Neuronal stem cell (in vitro differentiated cells): Measurements from ENCODE around the gene GPER1.

Experiments
- DNase-seq: peaks from one replicate; pipeline ENCODE4 v3.0.0-alpha.2; 2013; ENCODE audit warnings: low spot score
- H2AFZ ChIP-seq: one replicate; pipeline ENCODE4 v1.6.1; 2013; ENCODE audit warnings: mild to moderate bottlenecking, low read length, inconsistent platforms
- H2AK5ac ChIP-seq: 2 replicates; pipeline ENCODE4 v1.6.1; 2013; ENCODE audit warnings: low read depth, mild to moderate bottlenecking, inconsistent platforms, low read length, moderate library complexity, mixed read lengths
- H2BK120ac ChIP-seq: 2 replicates; pipeline ENCODE4 v1.6.1; 2013; ENCODE audit warnings: low read depth, mild to moderate bottlenecking, inconsistent platforms, low read length, moderate library complexity, mixed read lengths
- H2BK12ac ChIP-seq: one replicate; pipeline ENCODE4 v1.6.1; 2013; ENCODE audit warnings: low read length, inconsistent platforms
- H2BK15ac ChIP-seq: 2 replicates; pipeline ENCODE4 v1.6.1; 2013; ENCODE audit warnings: mild to moderate bottlenecking, low read length, inconsistent platforms, mixed read lengths
- H2BK5ac ChIP-seq: one replicate; pipeline ENCODE4 v1.6.1; 2013; ENCODE audit warnings: inconsistent platforms, mild to moderate bottlenecking, low read length, moderate library complexity
- H3K14ac ChIP-seq: one replicate; pipeline ENCODE4 v1.6.1; 2013; ENCODE audit warnings: low read length, inconsistent platforms
- H3K18ac ChIP-seq: 2 replicates; pipeline ENCODE4 v1.6.1; 2013; ENCODE audit warnings: low read length, inconsistent platforms
- H3K23ac ChIP-seq: 2 replicates; pipeline ENCODE4 v1.6.1; 2013; ENCODE audit warnings: low read depth, mild to moderate bottlenecking, mixed read lengths, low read length, inconsistent platforms; ENCODE audit not compliant: poor library complexity
- H3K27ac ChIP-seq: replicated peaks from 3 replicates; pipeline ENCODE4 v1.5.1; 2013; ENCODE audit warnings: low read length, inconsistent platforms
- H3K27me3 ChIP-seq, 3 experiments: 2 replicates each; pipeline ENCODE4 v1.6.1; 2013; ENCODE audit warnings: low read length in 3 of 3, mild to moderate bottlenecking in 2 of 3, inconsistent platforms in 1 of 3, low read depth in 1 of 3, mixed read lengths in 1 of 3, moderate library complexity in 1 of 3; ENCODE audit not compliant: control insufficient read depth in 3 of 3, insufficient read depth in 3 of 3
- H3K36me3 ChIP-seq, 2 donors: replicated peaks in 1 of 2; 2 replicates each; pipeline ENCODE4 v1.6.1; 2013; ENCODE audit warnings: low read length in 2 of 2; ENCODE audit not compliant: control insufficient read depth in 2 of 2, insufficient read depth in 2 of 2
- H3K4ac ChIP-seq: 2 replicates; pipeline ENCODE4 v1.6.1; 2013; ENCODE audit warnings: inconsistent platforms, mild to moderate bottlenecking, low read length, moderate library complexity
- H3K4me1 ChIP-seq, 2 donors: 1 replicate in 1 of 2; 2 replicates in 1 of 2; pipeline ENCODE4 v1.6.1; 2013; ENCODE audit warnings: low read length in 2 of 2, low read depth in 1 of 2; ENCODE audit not compliant: control insufficient read depth in 2 of 2, insufficient read depth in 1 of 2
- H3K4me2 ChIP-seq: one replicate; pipeline ENCODE4 v1.6.1; 2013; ENCODE audit warnings: mild to moderate bottlenecking, low read length, inconsistent platforms; ENCODE audit not compliant: insufficient read depth, poor library complexity, severe bottlenecking
- H3K4me3 ChIP-seq, 2 donors: 2 replicates each; pipeline ENCODE4 v1.5.1; 2013; ENCODE audit warnings: low read length in 2 of 2, mild to moderate bottlenecking in 2 of 2, inconsistent platforms in 1 of 2, moderate library complexity in 1 of 2
- H3K79me1 ChIP-seq: one replicate; pipeline ENCODE4 v1.6.1; 2013; ENCODE audit warnings: low read depth, mild to moderate bottlenecking, inconsistent platforms, low read length, moderate library complexity
- H3K9ac ChIP-seq: one replicate; pipeline ENCODE4 v1.6.1; 2013; ENCODE audit warnings: mild to moderate bottlenecking, low read depth, low read length, inconsistent platforms; ENCODE audit not compliant: poor library complexity
- H3K9me3 ChIP-seq, 2 donors: replicated peaks in 1 of 2; 2 replicates each; pipeline versions ENCODE3 to v1.6.1; 2013; ENCODE audit warnings: low read length in 2 of 2, mild to moderate bottlenecking in 2 of 2, inconsistent platforms in 1 of 2, low read depth in 1 of 2, mixed read lengths in 1 of 2, moderate library complexity in 1 of 2; ENCODE audit not compliant: control insufficient read depth in 2 of 2, insufficient read depth in 1 of 2
- H4K8ac ChIP-seq: one replicate; pipeline ENCODE4 v1.6.1; 2013; ENCODE audit warnings: low read depth, mild to moderate bottlenecking, inconsistent platforms, low read length, moderate library complexity
- H4K91ac ChIP-seq: one replicate; pipeline ENCODE4 v1.6.1; 2013; ENCODE audit warnings: low read length, low read depth, mild to moderate bottlenecking, inconsistent platforms; ENCODE audit not compliant: poor library complexity
- WGBS, 2 donors: extraction: QIAGEN DNeasy Blood & Tissue Kit; methylation state at CpG; one replicate each; pipeline ENCODE4 v1.1.7; 2013; ENCODE audit warnings: missing lambda C conversion rate in 2 of 2, mixed read lengths in 1 of 2; ENCODE audit not compliant: insufficient read length in 2 of 2, insufficient replicate concordance in 1 of 2; ENCODE audit errors: extremely low coverage in 2 of 2; 5-methylcytosine and 5-hydroxymethylcytosine counted together

The GPER1 gene

DNA sequence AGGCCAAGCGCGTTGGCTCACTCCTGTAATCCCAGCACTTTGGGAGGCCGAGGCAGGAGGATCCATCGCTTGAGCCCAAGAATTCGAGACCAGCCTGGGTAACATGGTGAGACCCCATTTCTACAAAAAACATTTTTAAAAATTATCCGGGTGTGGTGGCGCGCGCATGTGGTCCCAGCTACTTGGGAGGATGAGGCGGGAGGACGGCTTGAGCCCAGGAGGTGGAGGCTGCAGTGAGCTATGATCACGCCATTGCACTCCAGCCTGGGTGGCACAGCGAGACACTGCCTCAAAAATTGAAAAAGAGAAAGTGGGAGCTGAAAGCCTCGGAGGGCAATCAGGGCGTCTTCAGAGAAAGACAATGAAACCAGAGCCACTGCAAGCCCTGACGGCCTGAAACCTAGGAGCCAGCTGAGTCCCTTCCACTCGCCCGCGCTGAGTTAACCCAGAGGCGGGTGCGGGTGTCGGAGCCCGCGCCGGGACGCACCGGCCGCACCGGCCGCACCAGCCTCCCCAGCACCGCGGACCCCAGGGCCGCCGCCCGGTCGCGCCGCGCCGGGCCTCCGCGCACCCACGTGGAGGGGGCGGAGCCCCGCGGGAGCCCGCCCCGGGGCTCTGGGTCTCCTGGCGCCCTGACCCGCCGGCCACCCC is 49.7 kb downstream of the GPER1 start:
- H3K9me3 ChIP-seq, result peaks cover 4% of the 10 kb centered on the region in 2 donors
- H3K27me3 ChIP-seq, result peaks cover 0 to 2% (median 0%) of the 10 kb centered on the region in 3 experiments
- no peak overlapping the region for H3K14ac ChIP-seq
- H4K91ac ChIP-seq, result no peak overlapping the region
- peak overlapping the region; percentile 85 for H3K23ac ChIP-seq
- peak overlapping the region; percentile 83 to 85 for H3K4me3 ChIP-seq
- peak overlapping the region; percentile 96 for H2AFZ ChIP-seq
- H3K36me3 ChIP-seq, result peaks cover 6 to 9% of the 10 kb centered on the region in 2 donors
- H3K27ac ChIP-seq, result no peak overlapping the region
- H4K8ac ChIP-seq, result no peak overlapping the region
- H2BK12ac ChIP-seq, result no peak overlapping the region
- peak overlapping the region; percentile 66 for H3K4me2 ChIP-seq
- no peak overlapping the region for H3K9ac ChIP-seq
- H2BK5ac ChIP-seq, result no peak overlapping the region
- H2AK5ac ChIP-seq, result peak overlapping the region; percentile 63
- no peak overlapping the region for H2BK15ac ChIP-seq
- no peak for DNase-seq
- WGBS, 2 donors, result no CpG with 5 or more reads among the region's 51 CpGs
- peaks cover 7% of the 10 kb centered on the region in 2 donors for H3K4me1 ChIP-seq
- peaks cover 7% of the 10 kb centered on the region for H3K79me1 ChIP-seq
- H2BK120ac ChIP-seq, result no peak overlapping the region
- no peak overlapping the region for H3K4ac ChIP-seq
- H3K18ac ChIP-seq, result peak overlapping the region; percentile 38

DNA sequence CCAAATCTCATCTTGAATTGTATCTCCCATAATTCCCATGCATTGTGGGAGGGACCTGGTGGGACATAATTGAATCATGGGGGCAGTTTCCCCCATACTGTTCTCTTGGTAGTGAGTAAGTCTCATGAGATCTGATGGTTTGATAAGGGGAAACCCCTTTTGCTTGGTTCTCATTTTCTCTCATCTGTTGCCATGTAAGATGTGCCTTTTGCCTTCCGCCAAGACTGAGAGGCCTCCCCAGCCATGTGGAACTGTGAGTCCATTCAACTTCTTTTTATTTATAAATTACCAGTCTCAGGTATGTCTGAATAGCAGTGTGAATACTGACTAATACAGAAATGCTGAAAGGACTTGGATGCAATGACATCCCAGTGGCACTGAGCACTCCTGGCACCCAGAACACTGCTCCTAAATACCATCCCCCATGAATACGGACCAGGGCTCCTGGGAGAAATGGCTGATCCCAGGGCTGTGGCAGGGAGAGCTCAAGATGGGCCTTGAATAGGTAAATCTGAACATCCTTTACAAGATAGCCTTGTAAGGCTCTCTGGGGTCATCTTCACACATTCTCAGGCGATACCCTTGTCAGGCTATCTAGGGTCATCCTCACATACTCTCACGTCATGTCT is 52.7 kb downstream of the GPER1 start:
- Histone ChIP-seq H3K27ac (no peak overlapping the region), H2AK5ac (no peak overlapping the region), H3K4me3 (no peak overlapping the region), H4K91ac (no peak overlapping the region), H3K9me3 (no peaks in the 10 kb centered on the region), H3K79me1 (peaks cover 7% of the 10 kb centered on the region), H2BK120ac (no peak overlapping the region), H2BK15ac (no peak overlapping the region), H3K4me1 (peaks cover 7% of the 10 kb centered on the region in 2 donors), H3K4ac (no peak overlapping the region), H3K14ac (no peak overlapping the region), H3K18ac (no peak overlapping the region), H4K8ac (no peak overlapping the region), H2BK5ac (no peak overlapping the region), H3K27me3 (peaks cover 0 to 2% (median 0%) of the 10 kb centered on the region in 3 experiments), H2AFZ (no peak overlapping the region), H2BK12ac (no peak overlapping the region), H3K23ac (no peak overlapping the region), H3K36me3 (peaks cover 0 to 2% of the 10 kb centered on the region in 2 donors), H3K4me2 (no peak overlapping the region), H3K9ac (no peak overlapping the region)
- no peak for DNase-seq
- WGBS, 2 donors, result no CpG with 5 or more reads among the region's 4 CpGs

DNA sequence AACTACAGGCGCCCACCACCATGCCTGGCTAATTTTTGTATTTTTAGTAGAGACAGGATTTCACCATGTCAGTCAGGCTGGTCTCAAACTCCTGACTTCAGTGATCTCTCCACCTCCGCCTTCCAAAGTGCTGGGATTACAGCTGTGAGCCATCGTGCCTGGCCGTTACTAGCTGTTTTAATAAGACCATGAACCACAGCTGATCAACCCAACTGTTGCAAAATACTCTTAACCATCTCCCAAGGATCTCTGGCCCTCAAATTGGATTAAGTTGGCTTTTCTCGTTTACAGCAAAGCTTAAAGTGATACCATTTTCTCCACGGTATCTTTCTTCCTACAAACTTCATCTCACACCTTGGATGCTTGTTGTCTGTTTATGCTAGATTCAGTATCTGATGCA is 53.7 kb downstream of the GPER1 start:
- no peak overlapping the region for H3K4ac ChIP-seq
- H3K4me1 ChIP-seq, result peaks cover 6% of the 10 kb centered on the region in 2 donors
- peaks cover 0 to 2% (median 0%) of the 10 kb centered on the region in 3 experiments for H3K27me3 ChIP-seq
- H4K91ac ChIP-seq, result no peak overlapping the region
- no peak overlapping the region for H3K14ac ChIP-seq
- no peak overlapping the region for H2BK15ac ChIP-seq
- DNase-seq, result no peak
- no peak overlapping the region for H3K4me2 ChIP-seq
- H2BK5ac ChIP-seq, result no peak overlapping the region
- no CpG with 5 or more reads among the region's 6 CpGs for WGBS, 2 donors
- no peak overlapping the region for H3K18ac ChIP-seq
- H3K9ac ChIP-seq, result no peak overlapping the region
- no peak overlapping the region for H3K27ac ChIP-seq
- peaks cover 7% of the 10 kb centered on the region for H3K79me1 ChIP-seq
- no peak overlapping the region for H2BK12ac ChIP-seq
- no peak overlapping the region for H2AK5ac ChIP-seq
- peaks cover 0 to 2% of the 10 kb centered on the region in 2 donors for H3K36me3 ChIP-seq
- H3K23ac ChIP-seq, result no peak overlapping the region
- no peak overlapping the region for H2AFZ ChIP-seq
- no peak overlapping the region for H2BK120ac ChIP-seq
- H3K9me3 ChIP-seq, result no peaks in the 10 kb centered on the region
- no peak overlapping the region for H3K4me3 ChIP-seq
- no peak overlapping the region for H4K8ac ChIP-seq

DNA sequence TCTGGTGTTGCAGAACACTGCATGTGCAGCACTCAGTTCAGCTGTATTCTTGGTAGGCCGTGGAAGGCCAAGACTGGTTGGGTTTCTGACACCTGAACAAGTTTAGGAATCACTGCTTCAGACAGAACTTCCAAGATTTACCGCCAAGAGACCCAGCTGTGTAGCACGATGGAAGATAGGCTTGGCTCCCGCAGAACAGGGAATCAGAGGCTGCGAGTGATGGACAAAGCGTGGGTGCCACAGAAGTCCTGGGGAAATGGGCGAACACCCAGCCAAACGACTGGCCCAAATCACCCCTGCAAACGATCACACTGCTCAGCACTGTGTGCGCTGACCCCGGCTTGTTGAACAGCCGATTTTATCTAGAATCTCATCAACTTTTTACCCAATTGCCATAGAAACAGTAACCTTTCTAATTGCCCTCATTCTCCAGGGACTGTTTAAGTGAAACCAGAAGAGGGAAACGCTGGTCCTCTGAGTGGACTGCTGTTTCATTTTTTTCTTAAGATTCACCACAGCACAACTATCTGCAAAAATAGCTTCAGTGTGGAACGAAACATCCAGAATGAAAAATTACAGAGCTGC is 54.2 kb downstream of the GPER1 start:
- H4K8ac ChIP-seq, result no peak overlapping the region
- no peak overlapping the region for H2AK5ac ChIP-seq
- no peak for DNase-seq
- no peak overlapping the region for H3K27ac ChIP-seq
- peaks cover 4% of the 10 kb centered on the region for H3K79me1 ChIP-seq
- H2AFZ ChIP-seq, result no peak overlapping the region
- H2BK15ac ChIP-seq, result no peak overlapping the region
- H3K27me3 ChIP-seq, result peaks cover 0 to 2% (median 0%) of the 10 kb centered on the region in 3 experiments
- H3K4ac ChIP-seq, result no peak overlapping the region
- no peak overlapping the region for H3K14ac ChIP-seq
- no peak overlapping the region for H2BK12ac ChIP-seq
- H3K9ac ChIP-seq, result no peak overlapping the region
- no peak overlapping the region for H2BK120ac ChIP-seq
- no peaks in the 10 kb centered on the region for H3K9me3 ChIP-seq
- no peak overlapping the region for H3K18ac ChIP-seq
- no peak overlapping the region for H3K4me3 ChIP-seq
- no peak overlapping the region for H3K23ac ChIP-seq
- H3K4me1 ChIP-seq, result peaks cover 1% of the 10 kb centered on the region in 2 donors
- WGBS, 2 donors, result no CpG with 5 or more reads among the region's 14 CpGs
- H2BK5ac ChIP-seq, result no peak overlapping the region
- H3K36me3 ChIP-seq, result no peaks in the 10 kb centered on the region
- H3K4me2 ChIP-seq, result no peak overlapping the region
- H4K91ac ChIP-seq, result no peak overlapping the region
